Neural progenitor cell (in vitro differentiated cells): Measurements from ENCODE around the gene SUPT4H1.
"Not testable (repeated sequence)": the region's sequence is repeated elsewhere in the genome, so short reads cannot be mapped to it uniquely, and the experiment has no call there.

Experiments
- CTCF ChIP-seq: fragments of 200-600 bp; sonication (generic); IDR thresholded peaks from 2 replicates; pipeline ENCODE4 v1.5.1; 2017; ENCODE audit warnings: antibody characterized with exemption, mild to moderate bottlenecking
- EZH2 ChIP-seq: fragments of 200-600 bp; sonication (generic); IDR thresholded peaks from 2 replicates; pipeline ENCODE4 v1.6.1; 2017; ENCODE audit warnings: antibody characterized with exemption, mild to moderate bottlenecking, moderate library complexity
- EZH2phosphoT487 ChIP-seq: fragments of 200-600 bp; sonication (generic); IDR thresholded peaks from 2 replicates; pipeline ENCODE4 v1.6.1; 2017; ENCODE audit warnings: antibody characterized with exemption

- TF ChIP-seq CTCF, EZH2phosphoT487, EZH2: not testable (repeated sequence)
Measured at GRCh38 chr17:58341136-58341860, 10.7 kb downstream of the SUPT4H1 start.
